HG03558 (cell line): ENCODE results near the gene PLA2G10.
"Not testable (repeated sequence)": the region's sequence is repeated elsewhere in the genome, so short reads cannot be mapped to it uniquely, and the experiment has no call there.

Experiments used
- ATAC-seq: cut with Tn5 transposase; IDR thresholded peaks from one replicate; pipeline ENCODE4 v1.9.1; 2021; ENCODE audit warnings: moderate number of reproducible peaks; ENCODE audit not compliant: unreplicated experiment; ENCODE audit errors: extremely low read depth

PLA2G10 gene

GRCh38 chr16:14667347-14668266 is 26.5 kb downstream of the PLA2G10 start:
- ATAC-seq: no peak

- no peak for ATAC-seq
Observed at GRCh38 chr16:14658063-14658462, 36.0 kb downstream of the PLA2G10 start.

- ATAC-seq: no peak
Observed at GRCh38 chr16:14652726-14653125, 41.4 kb downstream of the PLA2G10 start.

GRCh38 chr16:14650629-14651028 is 43.5 kb downstream of the PLA2G10 start:
- no peak for ATAC-seq

GRCh38 chr16:14649816-14650215 is 44.3 kb downstream of the PLA2G10 start:
- no peak for ATAC-seq

GRCh38 chr16:14641926-14642325 is 52.2 kb downstream of the PLA2G10 start:
- no peak for ATAC-seq

GRCh38 chr16:14641206-14641605 is 52.9 kb downstream of the PLA2G10 start:
- ATAC-seq: no peak

GRCh38 chr16:14640538-14640937 is 53.6 kb downstream of the PLA2G10 start:
- ATAC-seq: no peak

GRCh38 chr16:14636951-14637240 is 57.2 kb downstream of the PLA2G10 start:
- ATAC-seq: not testable (repeated sequence)

- ATAC-seq: not testable (repeated sequence)
Observed at GRCh38 chr16:14636179-14636950, 57.7 kb downstream of the PLA2G10 start.

- no peak for ATAC-seq
Observed at GRCh38 chr16:14635395-14636165, 58.5 kb downstream of the PLA2G10 start.

GRCh38 chr16:14634389-14634725 is 59.8 kb downstream of the PLA2G10 start:
- ATAC-seq: no peak

GRCh38 chr16:14632693-14633569 is 61.2 kb downstream of the PLA2G10 start, which contains the start of gene BFAR:
BFAR (plus strand) TSS chr16:14632951; CDS start chr16:14644347, 11,396 bp downstream.
- ATAC-seq: peak; percentile 55

- ATAC-seq: not testable (repeated sequence)
Observed at GRCh38 chr16:14630620-14631330, 63.3 kb downstream of the PLA2G10 start.

- ATAC-seq: no peak
Observed at GRCh38 chr16:14629919-14630619, 64.0 kb downstream of the PLA2G10 start, which contains the start of gene PARN. PARN (minus strand) TSS chr16:14630260; CDS start chr16:14630125, 135 bp downstream.

GRCh38 chr16:14629612-14629918 is 64.5 kb downstream of the PLA2G10 start:
- ATAC-seq: no peak

GRCh38 chr16:14628806-14629611 is 65.1 kb downstream of the PLA2G10 start:
- ATAC-seq: no peak

GRCh38 chr16:14627078-14627477 is 67.0 kb downstream of the PLA2G10 start:
- no peak for ATAC-seq
